Left lung (tissue), 10 donors: ENCODE data around the gene SPINT2. TPM values are rescaled to one million over a fixed set of nuclear protein-coding genes. Genes with fewer than 3 reads are reported as not detected.
"Not testable (repeated sequence)": the region's sequence is repeated elsewhere in the genome, so short reads cannot be mapped to it uniquely, and the experiment has no call there.

Experiments
- ATAC-seq: fragments of 200-7000 bp; cut with Tn5 transposase; one replicate; pipeline ENCODE4 v1.9.1; 2020; ENCODE audit warnings: moderate library complexity
- DNase-seq, 4 donors: peaks; one replicate each; pipeline ENCODE4 v3.0.0-alpha.2; 2013 to 2020
- H3K27ac ChIP-seq, 2 donors: fragments of 200-600 bp; sonication (generic) in 1 of 2; one replicate each; pipeline versions ENCODE4 v1.5.0 to v1.8.0; 2020 to 2021
- H3K27me3 ChIP-seq, 2 donors: fragments of 200-600 bp; sonication (generic) in 1 of 2; one replicate each; pipeline versions ENCODE4 v1.5.0 to v1.8.0; 2020 to 2021
- H3K36me3 ChIP-seq, 2 donors: fragments of 200-600 bp; sonication (generic) in 1 of 2; one replicate each; pipeline versions ENCODE4 v1.5.0 to v1.8.0; 2020 to 2021
- H3K4me1 ChIP-seq, 2 donors: fragments of 200-600 bp; one replicate each; pipeline ENCODE4 v1.8.0; 2021
- H3K4me3 ChIP-seq, 2 donors: fragments of 200-600 bp; sonication (generic) in 1 of 2; one replicate each; pipeline versions ENCODE4 v1.5.0 to v1.8.0; 2020 to 2021; ENCODE audit warnings: mild to moderate bottlenecking in 1 of 2
- H3K9me3 ChIP-seq, 2 donors: fragments of 200-600 bp; sonication (generic) in 1 of 2; one replicate each; pipeline versions ENCODE4 v1.5.0 to v1.8.0; 2020 to 2021
- CTCF ChIP-seq, 2 donors: fragments of 200-600 bp; sonication (generic) in 1 of 2; IDR thresholded peaks; one replicate each; pipeline versions ENCODE4 v1.5.0 to v1.8.0; 2021; ENCODE audit warnings: antibody characterized with exemption in 2 of 2
- intact Hi-C, 2 donors: fragments of 100-400 bp; cut with DNase I; formaldehyde crosslinking; loops; one replicate each; pipeline versions ENCODE4 v1.11.2 to v1.14.2; 2022
- polyA plus RNA-seq, 6 donors: library from polyadenylated mRNA; unstranded; fragments of 120-200 nt; gene quantifications; one replicate each; pipeline ENCODE4 v1.2.1, GENCODE V29; 2013; ENCODE audit not compliant: insufficient read length in 6 of 6
- total RNA-seq, 2 donors: library from RNA; stranded (reverse); fragmentation: NEBNext Ultra II Directional; extraction: Animal tissue kit (Norgen Biotek cat#: 25700); gene quantifications; one replicate each; pipeline ENCODE4 v1.2.1, GENCODE V29; 2021
- donor health status: DM: no; HTN: yes; CAD: no.
- donor health status: DM: no; HTN: no; CAD: no.

The SPINT2 gene
- total and polyA plus RNA-seq, 8 donors, result 206 to 317 (median 218) TPM

- Histone ChIP-seq H3K27me3 (peaks cover 45 to 96% of the 10 kb centered on the region in 2 donors), H3K36me3 (no peaks in the 10 kb centered on the region), H3K4me3 (peak within 1 kb of the TSS; percentile 22 to 32), H3K27ac (no peak within 1 kb of the TSS), H3K9me3 (no peaks in the 10 kb centered on the region), H3K4me1 (peaks cover 6 to 18% of the 10 kb centered on the region in 2 donors)
- DNase-seq, result peak in 2 of 4 donors; percentile 67 to 87
- intact Hi-C loops, result loop anchor here in 1 of 2 donors (10.0 kb wide), 1 partner anchor 319 kb away; the partner anchor contains the start of genes SIPA1L3 and WDR87
- ATAC-seq, result peak; percentile 76
- no peak for TF ChIP-seq CTCF (IDR thresholded peaks at IDR 0.05)
Observed at GRCh38 chr19:38224014-38224862, 40.1 kb upstream of the SPINT2 start, which contains the start of gene DPF1. TSS of gene DPF1 (minus strand) at chr19:38224222. CDS start at chr19:38224142, 80 bp downstream.

- Histone ChIP-seq H3K27me3 (peaks cover 48 to 97% of the 10 kb centered on the region in 2 donors), H3K4me1 (peaks cover 7 to 18% of the 10 kb centered on the region in 2 donors)
- ATAC-seq, H3K27ac ChIP-seq, DNase-seq, H3K36me3 ChIP-seq, H3K9me3 ChIP-seq, H3K4me3 ChIP-seq: not testable (repeated sequence)
- intact Hi-C loops, result loop anchor here in 1 of 2 donors (10.0 kb wide), 1 partner anchor 320 kb away; the partner anchor contains the start of genes SIPA1L3 and WDR87
Observed at GRCh38 chr19:38224863-38225218, 39.5 kb upstream of the SPINT2 start.

GRCh38 chr19:38227287-38228004 is 36.9 kb upstream of the SPINT2 start:
- no peaks in the 10 kb centered on the region for H3K9me3 ChIP-seq
- no peak for TF ChIP-seq CTCF (IDR thresholded peaks at IDR 0.05)
- H3K4me3 ChIP-seq, result no peak overlapping the region
- H3K4me1 ChIP-seq, result peaks cover 7 to 18% of the 10 kb centered on the region in 2 donors
- no peak overlapping the region for H3K27ac ChIP-seq
- DNase-seq (no peak), ATAC-seq (no peak)
- peaks cover 46 to 97% of the 10 kb centered on the region in 2 donors for H3K27me3 ChIP-seq
- intact Hi-C loops, result loop anchor here in 1 of 2 donors (10.0 kb wide), 1 partner anchor 323 kb away; the partner anchor contains the start of genes SIPA1L3 and WDR87
- no peaks in the 10 kb centered on the region for H3K36me3 ChIP-seq

- DNase-seq, result no peak
- H3K9me3 ChIP-seq, result no peaks in the 10 kb centered on the region
- H3K27me3 ChIP-seq, result peaks cover 42 to 96% of the 10 kb centered on the region in 2 donors
- no peak for TF ChIP-seq CTCF (IDR thresholded peaks at IDR 0.05)
- H3K4me3 ChIP-seq, result no peak overlapping the region
- H3K36me3 ChIP-seq, result no peaks in the 10 kb centered on the region
- intact Hi-C loops, result loop anchor here in 1 of 2 donors (10.0 kb wide), 1 partner anchor 323 kb away; the partner anchor contains the start of genes SIPA1L3 and WDR87
- no peak for ATAC-seq
- no peak overlapping the region for H3K27ac ChIP-seq
- peaks cover 7 to 18% of the 10 kb centered on the region in 2 donors for H3K4me1 ChIP-seq
Observed at GRCh38 chr19:38228005-38228377, 36.4 kb upstream of the SPINT2 start.

GRCh38 chr19:38228491-38229439 is 35.6 kb upstream of the SPINT2 start:
- intact Hi-C loops, result loop anchor here in 1 of 2 donors (10.0 kb wide), 1 partner anchor 324 kb away; the partner anchor contains the start of genes SIPA1L3 and WDR87
- ATAC-seq, result no peak
- peaks cover 34 to 94% of the 10 kb centered on the region in 2 donors for H3K27me3 ChIP-seq

More at GRCh38 chr19:38228491-38229439, 35.6 kb upstream of the SPINT2 start:
- Histone ChIP-seq H3K36me3 (no peaks in the 10 kb centered on the region), H3K4me1 (peaks cover 7 to 15% of the 10 kb centered on the region in 2 donors), H3K27ac (no peak overlapping the region), H3K9me3 (no peaks in the 10 kb centered on the region), H3K4me3 (no peak overlapping the region)
- TF ChIP-seq CTCF (IDR thresholded peaks at IDR 0.05), result no peak
- peak in 1 of 4 donors; percentile 37 for DNase-seq
